Measurements from ENCODE around the gene TJP1.
"Not testable (repeated sequence)": the region's sequence is repeated elsewhere in the genome, so short reads cannot be mapped to it uniquely, and the experiment has no call there.

The TJP1 gene

GRCh38 chr15:29838352-29839010, 16.2 kb upstream of the TJP1 start:
- DNase-seq (ENCODE audit: low spot score) = no peak

DNA sequence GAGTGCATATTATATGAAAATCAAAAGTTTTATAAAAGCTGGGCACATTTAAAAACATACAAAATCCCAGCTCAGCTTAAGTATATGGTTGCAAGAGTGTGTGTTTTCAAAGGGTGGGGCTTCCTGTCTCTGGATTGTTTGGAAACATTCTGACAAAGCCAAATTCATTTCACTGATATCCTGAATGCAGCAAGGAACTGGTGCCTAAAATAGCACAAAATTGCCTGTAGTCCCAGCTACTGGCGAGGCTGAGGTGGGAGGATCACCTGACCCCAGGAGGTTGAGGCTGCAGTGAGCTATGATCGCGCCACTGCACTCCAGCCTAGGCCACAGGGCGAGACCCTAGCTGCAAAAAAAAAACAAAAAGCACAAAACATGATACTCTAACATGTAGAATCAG, 13.0 kb upstream of the TJP1 start:
- DNase-seq (ENCODE audit: low spot score) = no peak

DNA sequence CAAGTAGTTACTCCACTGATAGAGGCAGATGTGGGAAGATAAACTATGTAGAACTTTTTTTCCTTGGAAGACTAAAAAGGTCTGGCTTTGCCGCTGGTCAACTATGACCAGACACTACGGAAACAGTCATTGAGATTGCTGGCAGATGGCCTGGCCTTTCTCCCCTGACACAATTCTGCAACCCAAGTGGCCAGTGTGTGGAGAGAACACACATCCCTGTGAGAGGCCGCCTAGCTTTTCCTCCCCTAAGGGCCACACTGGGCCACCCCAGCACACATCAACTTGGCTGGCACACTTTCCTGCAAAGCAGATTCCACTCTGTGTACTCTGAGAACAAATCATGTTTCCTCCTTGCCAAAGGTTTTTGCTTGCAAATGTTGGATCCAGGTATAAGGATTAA, 10.4 kb upstream of the TJP1 start:
- no peak for DNase-seq (ENCODE audit: low spot score)

DNA sequence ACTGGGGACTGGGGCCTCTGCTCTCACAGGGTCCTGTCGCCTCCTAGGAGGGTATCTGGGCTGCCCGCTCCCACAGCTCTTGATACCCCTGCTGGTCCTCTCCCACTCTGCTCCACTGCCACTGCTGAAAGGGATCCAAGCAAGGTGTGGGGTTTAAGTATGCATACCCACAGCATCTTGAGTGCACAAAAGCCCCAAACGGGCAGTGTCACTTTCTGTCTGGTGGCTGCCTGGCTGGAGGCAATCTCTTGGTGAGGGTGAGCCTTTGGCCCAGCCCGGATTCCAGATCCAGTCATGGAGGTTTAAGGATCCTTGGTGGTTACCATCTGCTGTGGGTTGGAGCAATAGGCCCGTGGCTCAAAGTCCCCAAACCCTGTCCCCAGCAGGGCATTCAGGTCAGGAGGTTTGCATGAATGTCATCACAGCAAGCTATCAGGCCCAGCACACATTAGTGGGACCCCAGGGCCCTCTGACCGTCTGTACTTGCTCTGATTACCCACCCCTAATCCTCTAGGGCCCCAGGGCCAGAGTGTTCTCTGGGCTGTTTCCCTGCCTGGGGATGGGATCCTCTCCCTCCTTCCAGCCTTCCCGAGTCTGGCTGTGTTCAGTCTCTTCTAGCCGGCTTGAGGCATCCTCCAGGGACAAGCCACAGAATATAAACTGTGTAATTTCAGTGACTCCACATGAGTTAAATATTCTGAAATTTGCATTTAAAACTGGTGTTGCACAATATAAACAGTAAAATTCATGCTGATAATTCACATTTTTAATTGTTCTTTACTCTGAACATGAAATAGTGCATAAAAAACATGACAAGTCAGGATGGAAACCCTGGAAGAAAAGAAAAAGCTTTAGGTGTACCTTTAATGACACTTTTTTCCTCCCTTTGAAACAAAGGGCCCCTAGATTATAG, 4.9 kb upstream of the TJP1 start:
- no peak for DNase-seq (ENCODE audit: low spot score)

DNA sequence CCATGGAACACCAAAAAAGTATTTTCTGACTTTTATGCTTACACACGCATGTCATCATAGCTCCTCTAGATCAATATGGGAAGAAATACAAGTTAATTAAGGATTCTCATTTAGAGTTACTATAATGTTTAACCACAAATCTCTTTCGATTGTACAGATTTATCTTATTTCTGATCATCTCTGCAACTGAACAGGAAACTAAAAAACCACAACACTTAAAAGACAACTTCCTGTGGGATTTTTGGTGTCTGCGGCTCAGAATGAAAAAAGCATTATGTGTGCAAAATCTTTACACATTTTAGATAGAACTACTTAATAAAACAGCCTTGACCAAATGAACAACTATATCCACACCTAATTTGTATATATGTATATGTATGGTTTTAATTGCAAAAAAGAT, 3.0 kb upstream of the TJP1 start:
- DNase-seq (ENCODE audit: low spot score) = no peak

DNA sequence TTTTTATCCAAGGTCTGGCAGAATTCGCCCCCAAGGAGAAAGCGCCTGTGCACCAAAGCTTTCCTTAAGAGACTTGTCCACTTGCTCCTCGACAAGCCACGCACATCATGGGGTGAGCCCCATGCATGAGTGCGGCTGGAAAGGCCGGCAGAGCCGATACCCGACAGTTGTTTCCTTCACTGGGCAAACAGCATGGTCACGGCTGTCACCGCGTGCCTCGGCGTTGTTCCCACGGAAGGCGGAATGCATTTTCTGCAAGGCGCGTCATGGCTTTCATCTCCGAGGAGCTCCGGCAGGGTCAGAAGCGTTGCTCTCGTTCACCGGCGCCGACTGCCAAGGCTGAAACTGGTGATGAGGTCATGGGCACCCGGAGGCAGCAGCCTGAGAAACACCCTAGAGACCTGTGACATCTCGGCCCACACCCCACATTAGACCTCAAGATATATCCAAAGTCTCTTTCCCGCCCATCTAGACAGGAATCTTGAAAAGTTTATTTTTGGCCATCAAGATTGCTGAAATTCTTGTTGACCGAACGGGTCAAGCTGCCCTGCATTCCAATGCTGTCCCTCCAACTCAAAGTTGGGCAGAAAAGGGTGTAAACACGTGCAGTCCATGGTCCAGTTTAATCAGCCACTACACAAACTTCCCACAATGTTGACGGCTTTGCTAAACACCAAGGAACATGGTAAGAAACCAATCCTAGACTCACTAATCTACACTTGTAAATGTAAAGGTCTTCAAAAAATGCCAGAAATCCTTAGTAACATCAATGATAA, 604 bp upstream of the TJP1 start:
- DNase-seq (ENCODE audit: low spot score) = peak; percentile 52

DNA sequence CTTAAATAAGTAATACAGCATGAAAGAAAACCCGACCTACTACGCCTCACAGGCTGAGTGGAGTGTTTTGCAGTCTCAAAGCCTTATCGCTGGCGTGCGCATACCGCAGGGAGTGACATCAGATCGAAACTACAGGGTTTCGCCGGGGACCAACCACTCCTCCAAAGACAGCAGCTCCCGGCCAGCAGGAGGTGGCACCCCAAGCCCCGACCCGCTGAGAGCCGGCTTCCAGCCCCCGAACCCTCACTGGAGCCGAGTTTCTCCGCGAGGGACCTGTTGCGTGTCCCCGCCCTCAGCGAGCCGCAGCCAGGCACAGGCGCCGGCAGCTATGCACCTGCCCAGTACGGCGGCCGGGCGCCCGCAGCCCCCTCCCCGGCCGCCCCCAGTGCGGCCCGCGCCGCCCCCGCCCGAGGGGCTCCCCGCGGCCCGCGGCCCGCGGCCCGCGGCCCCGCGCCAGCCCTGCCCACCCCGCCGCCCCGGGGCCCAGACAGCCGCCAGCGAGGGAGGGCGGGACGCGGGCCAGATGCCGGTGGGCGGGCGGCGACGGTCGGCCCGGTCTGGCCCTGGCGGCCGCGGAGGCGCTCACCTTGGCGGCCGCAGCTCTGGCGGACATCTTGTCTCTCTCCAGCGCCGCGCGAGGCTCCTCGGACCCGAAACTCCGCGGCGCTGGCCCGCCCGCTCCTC, 710 bp downstream of the TJP1 start:
- DNase-seq (ENCODE audit: low spot score) = peak; percentile 69

DNA sequence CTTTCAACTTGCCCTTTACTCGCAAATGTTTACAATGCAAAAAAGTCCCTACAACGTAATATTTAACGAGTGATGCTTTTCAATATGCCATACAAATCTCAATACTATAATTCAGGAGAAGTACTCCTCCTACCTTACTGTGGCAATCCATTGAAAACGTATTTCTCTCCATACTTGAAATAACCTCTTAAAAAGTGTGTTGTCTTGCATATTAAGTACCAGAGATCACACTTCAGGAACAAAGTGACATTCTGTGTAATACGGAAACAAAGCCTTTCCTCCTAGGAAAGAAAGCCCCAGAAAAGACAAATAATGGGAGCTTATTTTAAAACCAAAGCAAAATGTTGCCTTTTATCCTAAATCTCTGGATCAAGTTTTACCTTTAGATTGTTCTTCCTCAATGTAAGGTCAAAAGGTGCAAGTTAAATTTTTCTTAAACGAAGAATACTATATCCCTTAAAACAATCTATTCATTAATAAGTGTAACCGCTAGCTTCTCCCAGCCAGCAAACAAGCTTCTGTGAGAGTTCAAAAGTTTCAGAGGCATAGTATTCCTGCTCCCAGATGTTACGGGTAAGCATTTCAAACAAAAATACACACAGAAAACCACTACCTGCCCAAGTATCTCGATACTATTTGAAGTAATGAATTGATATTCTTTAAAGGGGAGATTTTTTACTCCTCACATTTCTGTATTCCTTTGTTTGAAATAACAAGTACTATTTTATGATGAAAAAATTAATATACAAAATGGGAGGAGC, 1.7 kb downstream of the TJP1 start:
- DNase-seq (ENCODE audit: low spot score) = no peak

DNA sequence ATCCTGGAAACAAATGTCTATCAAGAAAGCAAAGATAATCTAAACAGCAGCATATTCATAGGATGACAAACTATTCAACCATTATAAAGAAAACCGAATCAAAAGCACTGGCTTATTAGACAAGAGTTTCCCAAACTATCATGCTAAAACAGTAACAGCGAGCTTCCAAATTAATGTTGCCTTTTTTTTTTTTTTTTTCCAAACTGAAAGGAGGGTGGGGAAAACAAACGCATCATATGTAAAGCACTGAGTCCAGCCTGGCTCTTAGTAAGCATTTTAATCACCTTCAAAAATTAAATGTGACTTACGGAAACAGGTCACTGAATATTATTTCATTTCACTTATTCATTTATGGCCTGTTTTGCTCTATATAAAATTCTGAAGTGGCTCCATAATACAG, 2.3 kb downstream of the TJP1 start:
- DNase-seq (ENCODE audit: low spot score) = no peak

DNA sequence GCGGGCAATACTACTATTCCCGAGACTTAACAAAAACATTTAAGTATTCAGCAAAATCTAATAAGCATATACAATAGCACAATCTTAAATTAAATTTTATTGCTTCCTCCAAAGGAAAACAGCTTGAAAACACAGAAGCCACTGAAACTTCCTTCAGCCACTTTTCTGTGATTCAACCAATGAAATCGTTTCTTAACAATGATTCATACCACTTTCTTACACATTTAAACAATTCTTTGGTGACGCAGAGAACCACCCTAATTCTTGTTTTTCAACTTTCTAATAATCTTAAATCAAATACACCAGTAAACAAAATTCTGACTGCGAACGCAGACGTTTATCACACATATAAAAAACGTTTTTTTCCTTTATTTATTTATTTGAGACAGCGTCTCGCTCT, 4.1 kb downstream of the TJP1 start:
- DNase-seq (ENCODE audit: low spot score) = no peak

GRCh38 chr15:29817455-29817854, 4.8 kb downstream of the TJP1 start:
- DNase-seq (ENCODE audit: low spot score) = not testable (repeated sequence)

- DNase-seq (ENCODE audit: low spot score) = no peak
Measured at GRCh38 chr15:29815000-29815710, 7.1 kb downstream of the TJP1 start.

DNA sequence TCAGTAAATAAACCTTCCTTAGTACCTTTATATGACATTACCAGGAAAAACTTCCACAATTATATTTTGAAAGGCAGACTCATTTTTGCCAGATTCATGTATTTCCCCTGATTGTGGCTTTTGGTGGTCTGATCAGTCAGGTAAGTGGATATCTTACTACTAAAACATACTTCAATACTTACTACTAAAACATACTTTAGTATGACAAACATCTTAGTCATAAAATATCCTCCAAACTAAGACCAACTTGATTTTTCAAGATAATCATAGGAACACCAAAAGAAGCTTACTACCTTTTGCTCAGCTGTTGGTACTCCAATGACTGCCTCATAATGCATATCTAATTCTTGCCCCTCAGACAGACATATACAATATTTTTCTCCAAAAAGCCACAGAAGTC, 9.3 kb downstream of the TJP1 start:
- no peak for DNase-seq (ENCODE audit: low spot score)

- DNase-seq (ENCODE audit: low spot score) = no peak
Measured at GRCh38 chr15:29812384-29812694, 9.9 kb downstream of the TJP1 start.

- DNase-seq (ENCODE audit: low spot score) = no peak
Measured at GRCh38 chr15:29811691-29812383, 10.4 kb downstream of the TJP1 start.

DNA sequence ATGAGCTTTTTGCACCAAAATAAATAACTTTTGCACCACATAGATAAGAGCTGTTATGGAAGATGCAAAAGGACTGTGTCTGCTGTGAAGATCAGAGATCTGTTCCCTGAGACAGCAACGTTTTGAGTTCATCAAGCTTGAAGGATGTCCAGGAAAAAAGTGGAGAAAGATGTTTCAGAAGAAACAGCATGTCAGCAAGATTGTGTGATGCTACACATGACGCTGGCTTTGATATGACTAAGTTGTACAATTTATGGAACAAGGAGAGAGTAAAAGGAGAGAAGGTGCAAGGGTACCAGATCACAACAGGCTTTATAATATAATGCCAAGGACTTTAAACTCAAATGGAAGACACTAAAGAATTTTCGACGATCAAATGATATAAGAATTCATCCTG, 16.6 kb downstream of the TJP1 start:
- DNase-seq (ENCODE audit: low spot score) = no peak

DNA sequence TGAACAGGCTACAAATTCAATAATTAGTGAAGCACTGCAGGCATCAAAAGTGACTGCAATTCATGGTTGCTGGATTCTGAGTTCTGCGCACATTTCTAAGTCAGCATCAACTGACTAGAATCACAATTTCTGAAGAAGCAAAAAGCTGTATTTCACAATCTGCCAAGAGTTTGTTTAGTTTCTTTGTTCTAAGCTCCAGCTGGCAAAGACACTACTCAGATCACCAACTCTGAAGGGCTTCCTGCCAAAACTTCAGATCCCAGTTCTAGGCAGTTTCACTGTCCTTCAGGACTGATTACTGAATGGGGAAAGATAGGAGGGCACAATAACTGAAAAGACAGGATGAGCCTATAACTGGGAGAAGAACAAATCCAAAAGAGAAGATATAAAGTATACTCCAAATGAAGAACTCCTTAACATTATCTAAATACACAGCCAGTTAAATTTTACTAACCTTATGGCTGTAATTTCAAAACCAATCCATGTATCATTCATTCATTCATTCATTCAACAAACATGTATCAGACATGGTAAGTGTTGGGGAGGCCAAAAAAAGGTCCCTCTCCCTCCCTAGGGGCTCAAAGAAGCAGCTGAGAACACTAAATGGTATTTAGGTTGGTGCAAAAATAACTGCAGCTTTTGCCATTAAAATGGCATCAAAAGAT, 17.1 kb downstream of the TJP1 start:
- no peak for DNase-seq (ENCODE audit: low spot score)

- DNase-seq (ENCODE audit: low spot score) = no peak
Measured at GRCh38 chr15:29802411-29802810, 19.9 kb downstream of the TJP1 start.

DNA sequence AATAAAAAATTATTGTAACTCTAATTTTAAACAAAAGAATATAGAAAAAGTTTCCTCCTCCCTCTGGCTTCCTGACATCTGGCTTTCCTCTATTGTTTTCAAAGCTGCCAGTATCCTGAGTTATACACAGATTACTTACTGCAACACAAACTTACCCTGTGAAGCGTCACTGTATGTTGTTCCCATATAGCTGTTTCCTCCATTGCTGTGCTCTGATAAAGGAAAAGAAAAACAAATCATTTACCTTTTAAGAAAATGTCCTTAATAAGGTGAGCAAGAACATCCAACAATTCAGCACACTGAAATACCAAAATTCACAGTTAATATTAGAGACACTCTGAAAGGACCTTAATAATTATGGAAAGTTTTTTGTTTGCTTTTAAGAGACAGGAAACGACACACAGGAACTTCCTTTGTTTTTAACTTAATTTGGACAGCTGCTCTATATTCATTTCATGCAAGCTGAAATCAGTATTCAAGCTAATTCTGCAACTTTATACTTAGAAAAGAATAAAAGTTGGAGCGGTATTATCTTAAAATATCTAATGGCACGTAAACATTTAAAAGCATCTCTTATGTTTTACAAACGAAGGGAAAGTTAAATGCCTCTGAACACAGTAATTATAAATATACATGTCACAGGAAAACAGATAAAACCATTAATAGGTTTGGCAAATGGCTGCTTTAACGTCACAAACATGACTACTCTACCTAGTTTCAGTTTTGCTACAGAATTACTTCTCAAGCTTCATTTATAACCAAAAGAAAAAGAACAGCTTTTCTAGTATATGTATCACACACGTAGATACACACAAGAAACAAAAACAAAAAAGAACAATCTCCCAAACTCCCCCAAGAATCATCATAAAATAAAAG, 21.5 kb downstream of the TJP1 start:
- no peak for DNase-seq (ENCODE audit: low spot score)

Data from D341Med (cell line).